HG02981 (cell line): Measurements from ENCODE around the gene APOH.
"Not testable (repeated sequence)": the region's sequence is repeated elsewhere in the genome, so short reads cannot be mapped to it uniquely, and the experiment has no call there.

ENCODE experiments used
- ATAC-seq: cut with Tn5 transposase; IDR thresholded peaks from one replicate; pipeline ENCODE4 v1.9.1; 2021; ENCODE audit warnings: mild to moderate bottlenecking, moderate library complexity; ENCODE audit not compliant: unreplicated experiment

The APOH gene

GRCh38 chr17:66228887-66229782 lies at the start of gene APOH:
Gene APOH, minus strand, starts transcription at chr17:66229415. Its CDS starts 36 bp downstream, at chr17:66229379.
- ATAC-seq = no peak

- no peak for ATAC-seq
Observed at GRCh38 chr17:66277191-66277590, 48.0 kb upstream of the APOH start.

- ATAC-seq = no peak
Observed at GRCh38 chr17:66276328-66276937, 47.2 kb upstream of the APOH start.

GRCh38 chr17:66275651-66276050 lies 46.4 kb upstream of the APOH start:
- no peak for ATAC-seq

GRCh38 chr17:66273586-66273848 lies 44.3 kb upstream of the APOH start:
- ATAC-seq = no peak

GRCh38 chr17:66272811-66273585 lies 43.8 kb upstream of the APOH start:
- ATAC-seq = no peak

GRCh38 chr17:66271512-66271911 lies 42.3 kb upstream of the APOH start:
- ATAC-seq = no peak

GRCh38 chr17:66270106-66270505 lies 40.9 kb upstream of the APOH start:
- ATAC-seq = no peak

- ATAC-seq = no peak
Observed at GRCh38 chr17:66268247-66268927, 39.2 kb upstream of the APOH start.

- no peak for ATAC-seq
Observed at GRCh38 chr17:66264696-66265095, 35.5 kb upstream of the APOH start.

- ATAC-seq = no peak
Observed at GRCh38 chr17:66262767-66263166, 33.6 kb upstream of the APOH start.

- ATAC-seq = no peak
Observed at GRCh38 chr17:66260688-66261087, 31.5 kb upstream of the APOH start.

- no peak for ATAC-seq
Observed at GRCh38 chr17:66260275-66260674, 31.1 kb upstream of the APOH start.

- no peak for ATAC-seq
Observed at GRCh38 chr17:66255527-66255971, 26.3 kb upstream of the APOH start.

GRCh38 chr17:66255112-66255511 lies 25.9 kb upstream of the APOH start:
- peak; percentile 53 for ATAC-seq

GRCh38 chr17:66253458-66253857 lies 24.2 kb upstream of the APOH start:
- not testable (repeated sequence) for ATAC-seq

GRCh38 chr17:66250686-66251085 lies 21.5 kb upstream of the APOH start:
- no peak for ATAC-seq

- ATAC-seq = no peak
Observed at GRCh38 chr17:66248285-66248684, 19.1 kb upstream of the APOH start.

- ATAC-seq = no peak
Observed at GRCh38 chr17:66241839-66242238, 12.6 kb upstream of the APOH start.

- no peak for ATAC-seq
Observed at GRCh38 chr17:66240630-66241029, 11.4 kb upstream of the APOH start.

- no peak for ATAC-seq
Observed at GRCh38 chr17:66240013-66240412, 10.8 kb upstream of the APOH start.
